H9 (cell line): ENCODE measurements around the gene SSBP3. TPM values are rescaled to one million over a fixed set of nuclear protein-coding genes. Genes with fewer than 3 reads are reported as not detected.

Experiments used
- DNase-seq: peaks from one replicate; pipeline ENCODE4 v3.0.0-alpha.2; 2017
- H2AFZ ChIP-seq: one replicate; pipeline ENCODE4 v1.6.1; 2013; ENCODE audit warnings: mild to moderate bottlenecking, low read length, control low read depth, moderate library complexity
- H2AK5ac ChIP-seq: 2 replicates; pipeline ENCODE4 v1.6.1; 2013; ENCODE audit warnings: low read length, control low read depth, mixed read lengths; ENCODE audit not compliant: insufficient read length
- H2BK120ac ChIP-seq: one replicate; pipeline ENCODE4 v1.6.1; 2013; ENCODE audit warnings: low read depth, mild to moderate bottlenecking, low read length, control low read depth, inconsistent platforms; ENCODE audit not compliant: poor library complexity, severe bottlenecking
- H2BK12ac ChIP-seq: 2 replicates; pipeline ENCODE4 v1.6.1; 2013; ENCODE audit warnings: low read length, control low read depth, mixed read lengths, low read depth; ENCODE audit not compliant: insufficient read length
- H2BK15ac ChIP-seq: 2 replicates; pipeline ENCODE4 v1.6.1; 2013; ENCODE audit warnings: low read depth, low read length, control low read depth
- H2BK20ac ChIP-seq: one replicate; pipeline ENCODE4 v1.6.1; 2013; ENCODE audit warnings: low read depth, mild to moderate bottlenecking, low read length, control low read depth, inconsistent platforms; ENCODE audit not compliant: poor library complexity, severe bottlenecking
- H2BK5ac ChIP-seq: 2 replicates; pipeline ENCODE4 v1.6.1; 2013; ENCODE audit warnings: low read length, control low read depth, mixed read lengths; ENCODE audit not compliant: insufficient read length
- H3K14ac ChIP-seq: 2 replicates; pipeline ENCODE4 v1.6.1; 2013; ENCODE audit warnings: low read length, control low read depth; ENCODE audit not compliant: insufficient read depth
- H3K18ac ChIP-seq: 2 replicates; pipeline ENCODE4 v1.6.1; 2013; ENCODE audit warnings: low read depth, mild to moderate bottlenecking, mixed read lengths, low read length, control low read depth; ENCODE audit not compliant: insufficient read length
- H3K23ac ChIP-seq: 2 replicates; pipeline ENCODE4 v1.6.1; 2013; ENCODE audit warnings: low read length, control low read depth, mixed read lengths, low read depth; ENCODE audit not compliant: insufficient read length
- H3K23me2 ChIP-seq: 2 replicates; pipeline ENCODE4 v1.6.1; 2013; ENCODE audit warnings: low read depth, mild to moderate bottlenecking, mixed read lengths, low read length, control low read depth; ENCODE audit not compliant: insufficient read length, poor library complexity, severe bottlenecking
- H3K27ac ChIP-seq: 2 replicates; pipeline ENCODE4 v1.5.1; 2013; ENCODE audit warnings: low read length, control low read depth, mixed read lengths, low read depth; ENCODE audit not compliant: insufficient read length
- H3K27me3 ChIP-seq: 2 replicates; pipeline ENCODE4 v1.6.1; 2013; ENCODE audit warnings: low read length, control low read depth, inconsistent platforms; ENCODE audit not compliant: insufficient read depth
- H3K4ac ChIP-seq: 2 replicates; pipeline ENCODE4 v1.6.1; 2013; ENCODE audit warnings: low read depth, mild to moderate bottlenecking, control low read depth, inconsistent platforms, low read length, moderate library complexity
- H3K4me1 ChIP-seq: 2 replicates; pipeline ENCODE4 v1.6.1; 2013; ENCODE audit warnings: low read length, control low read depth, inconsistent platforms; ENCODE audit not compliant: insufficient read depth
- H3K4me2 ChIP-seq: 2 replicates; pipeline ENCODE4 v1.6.1; 2013; ENCODE audit warnings: low read length, control low read depth, mixed read lengths; ENCODE audit not compliant: insufficient read length, insufficient read depth
- H3K56ac ChIP-seq: 2 replicates; pipeline ENCODE4 v1.6.1; 2013; ENCODE audit warnings: low read depth, mild to moderate bottlenecking, mixed read lengths, low read length, control low read depth; ENCODE audit not compliant: insufficient read length
- H3K79me1 ChIP-seq: 2 replicates; pipeline ENCODE4 v1.6.1; 2013; ENCODE audit warnings: low read depth, mild to moderate bottlenecking, moderate library complexity, low read length, control low read depth, inconsistent platforms; ENCODE audit not compliant: insufficient read depth, poor library complexity, severe bottlenecking
- H3K79me2 ChIP-seq: 2 replicates; pipeline ENCODE4 v1.6.1; 2013; ENCODE audit warnings: low read length, control low read depth, inconsistent platforms; ENCODE audit not compliant: insufficient read depth
- H3K9ac ChIP-seq: 2 replicates; pipeline ENCODE4 v1.6.1; 2013; ENCODE audit warnings: low read length, control low read depth, mixed read lengths; ENCODE audit not compliant: insufficient read length; ENCODE audit errors: extremely low read depth
- H3K9me3 ChIP-seq: one replicate; pipeline ENCODE4 v1.6.1; 2013; ENCODE audit warnings: low read depth, low read length, inconsistent platforms; ENCODE audit not compliant: control insufficient read depth
- H3T11ph ChIP-seq: one replicate; pipeline ENCODE4 v1.6.1; 2013; ENCODE audit warnings: mild to moderate bottlenecking, low read length, control low read depth, inconsistent platforms
- H4K20me1 ChIP-seq: one replicate; pipeline ENCODE4 v1.6.1; 2013; ENCODE audit not compliant: control insufficient read depth, insufficient read length, insufficient read depth
- H4K5ac ChIP-seq: 2 replicates; pipeline ENCODE4 v1.6.1; 2013; ENCODE audit warnings: low read depth, mild to moderate bottlenecking, mixed read lengths, low read length, control low read depth; ENCODE audit not compliant: insufficient read length
- H4K8ac ChIP-seq: replicated peaks from 2 replicates; pipeline ENCODE4 v1.6.1; 2013; ENCODE audit warnings: low read length, control low read depth, mixed read lengths, low read depth; ENCODE audit not compliant: insufficient read length
- H4K91ac ChIP-seq: 2 replicates; pipeline ENCODE4 v1.6.1; 2013; ENCODE audit warnings: low read depth, mild to moderate bottlenecking, moderate library complexity, mixed read lengths, low read length, control low read depth; ENCODE audit not compliant: insufficient read length
- H3K27ac Mint-ChIP-seq, 3 experiments: 2 replicates in 2 of 3; 3 replicates in 1 of 3; pipeline ENCODE4 v1.8.0; 2020 to 2021; ENCODE audit warnings: mixed read lengths in 3 of 3, mild to moderate bottlenecking in 1 of 3, moderate library complexity in 1 of 3
- H3K27me3 Mint-ChIP-seq: 2 replicates; pipeline ENCODE4 v1.8.0; 2021; ENCODE audit warnings: low read depth, mild to moderate bottlenecking, moderate library complexity, mixed read lengths
- H3K36me3 Mint-ChIP-seq, 3 experiments: 2 replicates in 2 of 3; 3 replicates in 1 of 3; pipeline ENCODE4 v1.8.0; 2020 to 2021; ENCODE audit warnings: low read depth in 3 of 3, mixed read lengths in 3 of 3; ENCODE audit not compliant: insufficient read depth in 1 of 3
- H3K4me1 Mint-ChIP-seq, 2 experiments: 2 replicates each; pipeline ENCODE4 v1.8.0; 2020; ENCODE audit warnings: mixed read lengths in 2 of 2
- H3K4me3 Mint-ChIP-seq, 2 experiments: 2 replicates in 1 of 2; 3 replicates in 1 of 2; pipeline ENCODE4 v1.8.0; 2020 to 2021; ENCODE audit warnings: mild to moderate bottlenecking in 2 of 2, mixed read lengths in 2 of 2, moderate library complexity in 1 of 2
- H3K9me3 Mint-ChIP-seq, 2 experiments: 2 replicates in 1 of 2; 3 replicates in 1 of 2; pipeline ENCODE4 v1.8.0; 2020; ENCODE audit warnings: mild to moderate bottlenecking in 2 of 2, mixed read lengths in 2 of 2, moderate library complexity in 1 of 2
- WGBS: extraction: QIAGEN DNeasy Blood & Tissue Kit; methylation state at CpG from one replicate; pipeline ENCODE4 v1.1.7; 2013; ENCODE audit warnings: missing lambda C conversion rate, low lambda C conversion rate, mixed read lengths; ENCODE audit not compliant: insufficient read length; ENCODE audit errors: extremely low coverage; 5-methylcytosine and 5-hydroxymethylcytosine counted together
- total RNA-seq: library from RNA; stranded (reverse); gene quantifications from 2 replicates; pipeline ENCODE4 v1.2.1, GENCODE V29; 2021
- TF ChIP-seq, protein P1 (sequence below): fragments of 200-600 bp; sonication (generic); conservative IDR thresholded peaks from 3 replicates; pipeline ENCODE4 v1.8.0; 2021; ENCODE audit warnings: antibody characterized with exemption, mild to moderate bottlenecking

The SSBP3 gene
- total RNA-seq, 1 experiment from 2014 or later: 126 TPM

DNA sequence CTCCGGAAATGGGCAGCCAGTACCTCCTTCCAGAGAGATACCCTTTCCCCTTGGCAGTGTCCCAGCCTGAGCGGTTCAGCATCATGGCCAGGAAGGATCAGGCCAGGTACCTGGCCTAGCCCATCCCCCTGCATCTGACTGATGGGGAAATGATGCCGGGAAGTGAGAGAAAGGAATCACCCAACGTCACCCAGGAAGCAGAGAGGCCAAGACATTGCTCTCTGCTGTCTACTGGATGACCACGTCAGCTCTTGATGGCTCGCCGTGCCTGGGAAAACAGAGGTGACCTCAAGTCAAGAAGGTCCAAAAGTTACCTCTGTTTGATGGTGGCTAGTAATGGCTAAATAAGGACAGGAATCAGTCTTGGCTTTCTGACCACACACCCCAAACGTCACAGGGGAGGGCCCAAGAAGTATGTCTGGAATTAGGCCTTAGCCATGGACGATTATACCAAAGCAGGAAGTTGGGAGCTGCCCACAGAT lies 127.2 kb downstream of the SSBP3 start:
- Histone ChIP-seq H3K18ac (no peak overlapping the region), H3K4ac (no peak overlapping the region), H2BK5ac (no peak overlapping the region), H2BK20ac (no peak overlapping the region), H3T11ph (no peak overlapping the region), H2AFZ (no peak overlapping the region), H3K23ac (no peak overlapping the region), H4K8ac (no peak overlapping the region), H3K79me2 (no peaks in the 10 kb centered on the region; the same call in 1 of the 2 replicates), H2AK5ac (no peak overlapping the region), H3K56ac (no peak overlapping the region), H3K23me2 (no peaks in the 10 kb centered on the region), H3K9ac (no peak overlapping the region), H2BK15ac (no peak overlapping the region), H4K91ac (no peak overlapping the region), H3K27ac (no peak overlapping the region), H2BK12ac (no peak overlapping the region), H2BK120ac (no peak overlapping the region), H3K4me2 (no peak overlapping the region), H3K27me3 (no peaks in the 10 kb centered on the region), H4K20me1 (no peaks in the 10 kb centered on the region), H3K4me1 (peaks cover 3% of the 10 kb centered on the region; the same call in 1 of the 2 replicates), H3K9me3 (no peaks in the 10 kb centered on the region), H3K14ac (no peak overlapping the region; the same call in 1 of the 2 replicates), H4K5ac (no peak overlapping the region), H3K79me1 (no peaks in the 10 kb centered on the region)
- DNase-seq: no peak
- peaks cover 34 to 35% of the 10 kb centered on the region in 2 experiments for H3K4me1 Mint-ChIP-seq
- no peak overlapping the region for H3K4me3 Mint-ChIP-seq
- H3K36me3 Mint-ChIP-seq: peaks cover 16 to 27% (median 20%) of the 10 kb centered on the region in 3 experiments
- H3K27me3 Mint-ChIP-seq: no peaks in the 10 kb centered on the region; the same call in 1 of the 2 replicates
- H3K27ac Mint-ChIP-seq: no peak overlapping the region; a peak in 1 of 7 replicates
- no peaks in the 10 kb centered on the region; a peak in 1 of 5 replicates for H3K9me3 Mint-ChIP-seq
- TF ChIP-seq, protein P1, sequence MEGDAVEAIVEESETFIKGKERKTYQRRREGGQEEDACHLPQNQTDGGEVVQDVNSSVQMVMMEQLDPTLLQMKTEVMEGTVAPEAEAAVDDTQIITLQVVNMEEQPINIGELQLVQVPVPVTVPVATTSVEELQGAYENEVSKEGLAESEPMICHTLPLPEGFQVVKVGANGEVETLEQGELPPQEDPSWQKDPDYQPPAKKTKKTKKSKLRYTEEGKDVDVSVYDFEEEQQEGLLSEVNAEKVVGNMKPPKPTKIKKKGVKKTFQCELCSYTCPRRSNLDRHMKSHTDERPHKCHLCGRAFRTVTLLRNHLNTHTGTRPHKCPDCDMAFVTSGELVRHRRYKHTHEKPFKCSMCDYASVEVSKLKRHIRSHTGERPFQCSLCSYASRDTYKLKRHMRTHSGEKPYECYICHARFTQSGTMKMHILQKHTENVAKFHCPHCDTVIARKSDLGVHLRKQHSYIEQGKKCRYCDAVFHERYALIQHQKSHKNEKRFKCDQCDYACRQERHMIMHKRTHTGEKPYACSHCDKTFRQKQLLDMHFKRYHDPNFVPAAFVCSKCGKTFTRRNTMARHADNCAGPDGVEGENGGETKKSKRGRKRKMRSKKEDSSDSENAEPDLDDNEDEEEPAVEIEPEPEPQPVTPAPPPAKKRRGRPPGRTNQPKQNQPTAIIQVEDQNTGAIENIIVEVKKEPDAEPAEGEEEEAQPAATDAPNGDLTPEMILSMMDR: no peak
- no CpG with 5 or more reads among the region's 9 CpGs for WGBS
